GM12872 (cell line): Measurements from ENCODE around the gene SEC23IP.

Experiments
- TF ChIP-seq, protein P1 (sequence below): IDR thresholded peaks from 3 replicates; pipeline ENCODE4 v1.5.1; 2011; ENCODE audit warnings: low read depth, mild to moderate bottlenecking, low read length, moderate library complexity; ENCODE audit not compliant: insufficient read depth

SEC23IP gene

DNA sequence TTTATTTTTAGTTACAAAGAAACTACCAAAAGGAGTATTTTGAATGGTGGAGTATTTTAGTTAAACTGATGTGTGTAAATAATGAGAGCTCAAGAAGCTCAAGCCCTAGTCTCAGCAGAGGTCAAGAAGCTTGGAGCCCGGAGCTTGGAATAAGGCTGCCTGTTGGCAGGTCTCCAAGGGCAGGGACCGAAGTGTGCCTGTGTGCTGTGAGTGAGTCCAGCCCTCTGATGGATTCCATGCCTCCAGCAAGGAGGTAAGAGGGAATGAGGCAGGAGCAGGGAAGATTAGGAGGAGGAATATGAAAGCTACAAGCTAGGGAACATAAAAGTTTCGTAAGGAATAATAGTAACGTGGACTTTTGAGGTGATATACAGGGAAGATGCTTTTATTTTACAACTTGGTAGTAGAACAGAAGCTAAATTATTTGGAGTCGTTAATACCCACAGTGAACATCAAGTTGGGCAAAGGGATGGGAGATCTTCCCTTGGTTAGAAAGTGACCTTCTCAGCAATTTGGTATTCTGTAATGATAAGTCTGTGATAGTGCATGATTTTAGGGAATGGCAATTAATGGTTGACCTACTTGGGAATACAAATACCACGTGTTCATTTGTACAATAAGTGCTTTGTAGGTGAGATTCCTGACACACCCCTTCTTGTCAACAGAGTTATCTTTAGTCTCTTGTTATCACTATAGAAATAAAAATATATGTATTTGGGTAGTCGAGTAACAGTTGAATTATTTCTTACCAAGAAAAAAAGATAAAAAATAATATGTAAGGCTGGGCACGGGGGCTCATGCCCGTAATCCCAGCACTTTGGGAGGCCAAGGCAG is 4.6 kb downstream of the SEC23IP start:
- TF ChIP-seq, protein P1, sequence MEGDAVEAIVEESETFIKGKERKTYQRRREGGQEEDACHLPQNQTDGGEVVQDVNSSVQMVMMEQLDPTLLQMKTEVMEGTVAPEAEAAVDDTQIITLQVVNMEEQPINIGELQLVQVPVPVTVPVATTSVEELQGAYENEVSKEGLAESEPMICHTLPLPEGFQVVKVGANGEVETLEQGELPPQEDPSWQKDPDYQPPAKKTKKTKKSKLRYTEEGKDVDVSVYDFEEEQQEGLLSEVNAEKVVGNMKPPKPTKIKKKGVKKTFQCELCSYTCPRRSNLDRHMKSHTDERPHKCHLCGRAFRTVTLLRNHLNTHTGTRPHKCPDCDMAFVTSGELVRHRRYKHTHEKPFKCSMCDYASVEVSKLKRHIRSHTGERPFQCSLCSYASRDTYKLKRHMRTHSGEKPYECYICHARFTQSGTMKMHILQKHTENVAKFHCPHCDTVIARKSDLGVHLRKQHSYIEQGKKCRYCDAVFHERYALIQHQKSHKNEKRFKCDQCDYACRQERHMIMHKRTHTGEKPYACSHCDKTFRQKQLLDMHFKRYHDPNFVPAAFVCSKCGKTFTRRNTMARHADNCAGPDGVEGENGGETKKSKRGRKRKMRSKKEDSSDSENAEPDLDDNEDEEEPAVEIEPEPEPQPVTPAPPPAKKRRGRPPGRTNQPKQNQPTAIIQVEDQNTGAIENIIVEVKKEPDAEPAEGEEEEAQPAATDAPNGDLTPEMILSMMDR, result no peak

DNA sequence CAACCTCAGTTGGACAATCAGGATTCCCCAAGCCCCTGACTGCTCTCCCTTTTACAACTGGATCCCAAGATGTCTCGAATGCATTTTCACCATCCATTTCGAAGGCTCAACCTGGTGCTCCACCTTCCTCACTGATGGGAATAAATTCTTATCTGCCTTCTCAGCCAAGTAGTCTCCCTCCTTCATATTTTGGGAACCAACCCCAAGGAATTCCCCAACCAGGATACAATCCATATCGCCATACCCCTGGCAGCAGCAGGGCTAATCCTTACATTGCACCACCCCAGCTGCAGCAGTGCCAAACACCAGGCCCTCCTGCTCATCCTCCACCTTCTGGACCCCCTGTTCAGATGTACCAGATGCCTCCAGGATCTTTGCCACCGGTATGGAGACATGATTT is 6.0 kb downstream of the SEC23IP start:
- TF ChIP-seq, protein P1, result no peak

DNA sequence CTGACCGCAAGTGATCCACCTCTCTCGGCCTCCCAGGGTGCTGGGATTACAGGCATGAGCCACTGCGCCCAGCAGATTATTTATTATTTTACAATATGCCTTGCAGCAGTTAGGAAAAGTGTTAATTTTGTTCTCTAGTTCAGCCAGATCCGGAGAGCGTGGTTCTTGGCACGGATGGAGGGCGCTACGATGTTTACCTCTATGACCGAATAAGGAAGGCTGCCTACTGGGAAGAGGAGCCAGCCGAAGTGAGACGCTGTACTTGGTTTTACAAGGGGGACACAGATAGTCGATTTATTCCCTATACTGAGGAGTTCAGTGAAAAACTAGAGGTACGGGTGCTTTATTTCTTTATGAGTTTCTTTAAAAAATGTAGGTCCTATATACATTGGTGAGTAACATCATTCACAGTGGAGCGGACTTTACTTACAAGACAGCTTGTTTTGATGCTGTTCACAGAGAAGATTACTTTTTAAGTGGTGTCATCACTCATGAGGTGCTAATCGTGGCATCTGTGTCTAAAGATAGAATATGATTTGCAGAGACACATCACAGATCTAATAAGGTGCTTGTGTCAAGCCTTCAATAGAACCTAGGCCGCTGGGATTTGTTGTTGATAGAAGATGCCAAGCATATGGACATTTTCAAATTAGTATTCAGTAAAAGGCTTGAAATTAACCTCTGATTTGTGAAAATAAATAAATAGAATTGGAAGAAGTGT is 11.6 kb downstream of the SEC23IP start:
- TF ChIP-seq, protein P1, result no peak

GRCh38 chr10:119908166-119908565 is 15.6 kb downstream of the SEC23IP start:
- TF ChIP-seq, protein P1, result no peak

- TF ChIP-seq, protein P1, result no peak
Observed at GRCh38 chr10:119910689-119911088, 18.2 kb downstream of the SEC23IP start.

GRCh38 chr10:119917777-119918176 is 25.2 kb downstream of the SEC23IP start:
- TF ChIP-seq, protein P1, result no peak

GRCh38 chr10:119919271-119919670 is 26.7 kb downstream of the SEC23IP start:
- TF ChIP-seq, protein P1, result no peak
